Duodenal mucosa (tissue), 2 donors: ENCODE measurements around the gene RASGRF2.

Experiments
- H3K27ac ChIP-seq: one replicate; pipeline ENCODE4 v1.7.0; 2013; ENCODE audit warnings: low read depth, low read length
- H3K27me3 ChIP-seq, 2 donors: one replicate each; pipeline ENCODE4 v1.7.0; 2013; ENCODE audit warnings: low read length in 2 of 2, control low read depth in 1 of 2; ENCODE audit not compliant: insufficient read depth in 2 of 2, control insufficient read depth in 1 of 2
- H3K36me3 ChIP-seq, 2 donors: one replicate each; pipeline ENCODE4 v1.7.0; 2013; ENCODE audit warnings: low read length in 2 of 2, control low read depth in 1 of 2; ENCODE audit not compliant: insufficient read depth in 2 of 2, control insufficient read depth in 1 of 2
- H3K4me1 ChIP-seq, 2 donors: one replicate each; pipeline ENCODE4 v1.7.0; 2013; ENCODE audit warnings: low read length in 2 of 2, control low read depth in 1 of 2; ENCODE audit not compliant: insufficient read depth in 2 of 2, control insufficient read depth in 1 of 2
- H3K4me3 ChIP-seq, 2 donors: one replicate each; pipeline ENCODE4 v1.7.0; 2013; ENCODE audit warnings: low read length in 2 of 2, low read depth in 1 of 2
- H3K9ac ChIP-seq, 2 donors: one replicate each; pipeline ENCODE4 v1.7.0; 2013; ENCODE audit warnings: low read length in 2 of 2, low read depth in 1 of 2
- H3K9me3 ChIP-seq, 2 donors: one replicate each; pipeline ENCODE4 v1.7.0; 2013; ENCODE audit warnings: low read length in 2 of 2, control low read depth in 1 of 2; ENCODE audit not compliant: control insufficient read depth in 1 of 2

The RASGRF2 gene

GRCh38 chr5:81067406-81067805 is 107.2 kb downstream of the RASGRF2 start:
- H3K27me3 ChIP-seq: no peaks in the 10 kb centered on the region
- H3K36me3 ChIP-seq: no peaks in the 10 kb centered on the region
- no peak overlapping the region for H3K27ac ChIP-seq
- H3K4me1 ChIP-seq: no peaks in the 10 kb centered on the region
- no peaks in the 10 kb centered on the region for H3K9me3 ChIP-seq
- no peak overlapping the region for H3K4me3 ChIP-seq
- H3K9ac ChIP-seq: no peak overlapping the region

- no peaks in the 10 kb centered on the region for H3K36me3 ChIP-seq
- no peak overlapping the region for H3K9ac ChIP-seq
- H3K4me1 ChIP-seq: no peaks in the 10 kb centered on the region
- H3K27ac ChIP-seq: no peak overlapping the region
- H3K4me3 ChIP-seq: no peak overlapping the region
- H3K27me3 ChIP-seq: no peaks in the 10 kb centered on the region
- no peaks in the 10 kb centered on the region for H3K9me3 ChIP-seq
These were observed 107.9 kb downstream of the RASGRF2 start for GRCh38 chr5:81068063-81068462.

GRCh38 chr5:81068635-81069034 is 108.5 kb downstream of the RASGRF2 start:
- H3K27ac ChIP-seq: no peak overlapping the region
- no peaks in the 10 kb centered on the region for H3K9me3 ChIP-seq
- no peaks in the 10 kb centered on the region for H3K36me3 ChIP-seq
- no peak overlapping the region for H3K4me3 ChIP-seq
- H3K9ac ChIP-seq: no peak overlapping the region
- H3K27me3 ChIP-seq: no peaks in the 10 kb centered on the region
- no peaks in the 10 kb centered on the region for H3K4me1 ChIP-seq

GRCh38 chr5:81069990-81070389 is 109.8 kb downstream of the RASGRF2 start:
- Histone ChIP-seq H3K9me3 (no peaks in the 10 kb centered on the region), H3K36me3 (no peaks in the 10 kb centered on the region), H3K9ac (no peak overlapping the region), H3K27me3 (no peaks in the 10 kb centered on the region), H3K4me1 (no peaks in the 10 kb centered on the region), H3K4me3 (no peak overlapping the region), H3K27ac (no peak overlapping the region)

GRCh38 chr5:81070571-81071255 is 110.5 kb downstream of the RASGRF2 start:
- Histone ChIP-seq H3K4me1 (no peaks in the 10 kb centered on the region), H3K9me3 (no peaks in the 10 kb centered on the region), H3K9ac (no peak overlapping the region), H3K27ac (no peak overlapping the region), H3K4me3 (no peak overlapping the region), H3K27me3 (no peaks in the 10 kb centered on the region), H3K36me3 (no peaks in the 10 kb centered on the region)

- Histone ChIP-seq H3K27ac (no peak overlapping the region), H3K9ac (no peak overlapping the region), H3K27me3 (no peaks in the 10 kb centered on the region), H3K4me1 (no peaks in the 10 kb centered on the region), H3K9me3 (peaks cover 5 to 6% of the 10 kb centered on the region in 2 donors), H3K36me3 (no peaks in the 10 kb centered on the region), H3K4me3 (no peak overlapping the region)
These were observed 114.9 kb downstream of the RASGRF2 start for GRCh38 chr5:81075041-81075440.

- H3K36me3 ChIP-seq: peaks cover 0 to 3% of the 10 kb centered on the region in 2 donors
- H3K9ac ChIP-seq: no peak overlapping the region
- no peaks in the 10 kb centered on the region for H3K27me3 ChIP-seq
- H3K27ac ChIP-seq: no peak overlapping the region
- no peak overlapping the region for H3K4me3 ChIP-seq
- no peaks in the 10 kb centered on the region for H3K4me1 ChIP-seq
- H3K9me3 ChIP-seq: peaks cover 5 to 6% of the 10 kb centered on the region in 2 donors
These were observed 116.9 kb downstream of the RASGRF2 start for GRCh38 chr5:81077105-81077504.

- H3K4me3 ChIP-seq: no peak overlapping the region
- H3K9ac ChIP-seq: no peak overlapping the region
- no peaks in the 10 kb centered on the region for H3K4me1 ChIP-seq
- H3K27ac ChIP-seq: no peak overlapping the region
- peaks cover 0 to 3% of the 10 kb centered on the region in 2 donors for H3K36me3 ChIP-seq
- no peaks in the 10 kb centered on the region for H3K27me3 ChIP-seq
- peaks cover 5 to 6% of the 10 kb centered on the region in 2 donors for H3K9me3 ChIP-seq
These were observed 118.8 kb downstream of the RASGRF2 start for GRCh38 chr5:81078930-81079329.

GRCh38 chr5:81080809-81081460 is 120.8 kb downstream of the RASGRF2 start:
- H3K4me1 ChIP-seq: no peaks in the 10 kb centered on the region
- no peaks in the 10 kb centered on the region for H3K27me3 ChIP-seq
- H3K9me3 ChIP-seq: peaks cover 5 to 6% of the 10 kb centered on the region in 2 donors
- no peak overlapping the region for H3K27ac ChIP-seq
- no peak overlapping the region for H3K9ac ChIP-seq
- H3K36me3 ChIP-seq: peaks cover 0 to 3% of the 10 kb centered on the region in 2 donors
- H3K4me3 ChIP-seq: no peak overlapping the region

- Histone ChIP-seq H3K27me3 (no peaks in the 10 kb centered on the region), H3K27ac (no peak overlapping the region), H3K9me3 (peaks cover 5 to 6% of the 10 kb centered on the region in 2 donors), H3K36me3 (peaks cover 0 to 3% of the 10 kb centered on the region in 2 donors), H3K4me1 (no peaks in the 10 kb centered on the region), H3K9ac (no peak overlapping the region), H3K4me3 (no peak overlapping the region)
These were observed 121.3 kb downstream of the RASGRF2 start for GRCh38 chr5:81081461-81081835.
